ENCODE results near the gene ACBD4. TPM values are rescaled to one million over a fixed set of nuclear protein-coding genes. Genes with fewer than 3 reads are reported as not detected.

The ACBD4 gene
- total and polyA plus RNA-seq, 2 of the 13 experiments (the other 11 are each of a cell fraction or from before 2014, with no cell fraction given), result 16.1 to 26.9 TPM

GRCh38 chr17:45128331-45128730, 7.2 kb upstream of the ACBD4 start (continued):
- no peak for TF ChIP-seq MIER2 (CRISPR knock-in tag; IDR thresholded peaks at IDR 0.05)
- TF ChIP-seq HIC2 (CRISPR knock-in tag; IDR thresholded peaks at IDR 0.05; ENCODE audit: low read depth), result peak; percentile 48
- TF ChIP-seq MTA1 (CRISPR knock-in tag; IDR thresholded peaks at IDR 0.05; ENCODE audit: borderline replicate concordance), result no peak
- TF ChIP-seq JARID2 (CRISPR knock-in tag; IDR thresholded peaks at IDR 0.05; ENCODE audit: insufficient replicate concordance), result no peak
- TF ChIP-seq PAWR (CRISPR knock-in tag; IDR thresholded peaks at IDR 0.05; ENCODE audit: borderline replicate concordance), result no peak
- TF ChIP-seq TBX2 (CRISPR knock-in tag; IDR thresholded peaks at IDR 0.05; ENCODE audit: borderline replicate concordance), result no peak
- TF ChIP-seq KIAA2018 (CRISPR knock-in tag; IDR thresholded peaks at IDR 0.05; ENCODE audit: borderline replicate concordance), result no peak
- TF ChIP-seq ZNF296 (CRISPR knock-in tag; conservative IDR thresholded peaks at IDR 0.05), result no peak; the same call in 1 of the 2 replicates
- no peak for TF ChIP-seq U2AF1 (optimal IDR thresholded peaks at IDR 0.05; ENCODE audit: low read depth, low read length)
- TF ChIP-seq KDM3A (CRISPR knock-in tag; IDR thresholded peaks at IDR 0.05; ENCODE audit: low read depth), result no peak
- no peak for TF ChIP-seq TFE3 (CRISPR knock-in tag; IDR thresholded peaks at IDR 0.05)
- TF ChIP-seq NR3C1 (CRISPR knock-in tag; IDR thresholded peaks at IDR 0.05), result no peak
- no peak for TF ChIP-seq NFAT5 (CRISPR knock-in tag; IDR thresholded peaks at IDR 0.05)
